Astrocyte (in vitro differentiated cells and primary cell): ENCODE measurements around the gene EIF3K.

ENCODE experiments used
- CTCF ChIP-seq: IDR thresholded peaks from 2 replicates; pipeline ENCODE4 v1.5.1; 2011; ENCODE audit warnings: low read depth, mild to moderate bottlenecking, inconsistent platforms, low read length, moderate library complexity; ENCODE audit not compliant: insufficient read depth
- EZH2 ChIP-seq: IDR thresholded peaks from 2 replicates; pipeline ENCODE4 v1.6.1; 2012; ENCODE audit warnings: mild to moderate bottlenecking, low read length, inconsistent platforms; ENCODE audit not compliant: insufficient read depth

- TF ChIP-seq EZH2 (no peak), CTCF (no peak)
Observed at GRCh38 chr19:38665219-38665931, 46.4 kb downstream of the EIF3K start.
